GM12891 (cell line): Measurements from ENCODE around the gene NDST1.

ENCODE experiments used
- DNase-seq: peaks from one replicate; pipeline ENCODE4 v3.0.0; 2011; ENCODE audit warnings: low spot score; ENCODE audit not compliant: insufficient read length
- FAIRE-seq: peaks from 2 replicates; lab custom pipeline; 2011; peaks lifted over from hg19 to GRCh38; lab: Jason Lieb, UNC
- PAX5 ChIP-seq: IDR thresholded peaks from 2 replicates; pipeline ENCODE4 v1.6.1; 2011; ENCODE audit warnings: low read length, moderate library complexity, mild to moderate bottlenecking; ENCODE audit not compliant: insufficient read depth, severe bottlenecking
- POLR2A ChIP-seq: IDR thresholded peaks from 2 replicates; pipeline ENCODE4 v1.6.1; 2011; ENCODE audit warnings: low read depth, low read length, control low read depth
- POLR2AphosphoS5 ChIP-seq: IDR thresholded peaks from 2 replicates; pipeline ENCODE4 v1.6.1; 2011; ENCODE audit warnings: low read depth, low read length, control low read depth
- POU2F2 ChIP-seq: IDR thresholded peaks from 2 replicates; pipeline ENCODE4 v1.6.1; 2011; ENCODE audit warnings: low read depth, mild to moderate bottlenecking, control low read depth, low read length, moderate library complexity
- SPI1 ChIP-seq: IDR thresholded peaks from 2 replicates; pipeline ENCODE4 v1.6.1; 2011; ENCODE audit warnings: low read depth, low read length, control low read depth
- TAF1 ChIP-seq: IDR thresholded peaks from 2 replicates; pipeline ENCODE4 v1.6.1; 2011; ENCODE audit warnings: low read depth, low read length, control low read depth

Gene NDST1

DNA sequence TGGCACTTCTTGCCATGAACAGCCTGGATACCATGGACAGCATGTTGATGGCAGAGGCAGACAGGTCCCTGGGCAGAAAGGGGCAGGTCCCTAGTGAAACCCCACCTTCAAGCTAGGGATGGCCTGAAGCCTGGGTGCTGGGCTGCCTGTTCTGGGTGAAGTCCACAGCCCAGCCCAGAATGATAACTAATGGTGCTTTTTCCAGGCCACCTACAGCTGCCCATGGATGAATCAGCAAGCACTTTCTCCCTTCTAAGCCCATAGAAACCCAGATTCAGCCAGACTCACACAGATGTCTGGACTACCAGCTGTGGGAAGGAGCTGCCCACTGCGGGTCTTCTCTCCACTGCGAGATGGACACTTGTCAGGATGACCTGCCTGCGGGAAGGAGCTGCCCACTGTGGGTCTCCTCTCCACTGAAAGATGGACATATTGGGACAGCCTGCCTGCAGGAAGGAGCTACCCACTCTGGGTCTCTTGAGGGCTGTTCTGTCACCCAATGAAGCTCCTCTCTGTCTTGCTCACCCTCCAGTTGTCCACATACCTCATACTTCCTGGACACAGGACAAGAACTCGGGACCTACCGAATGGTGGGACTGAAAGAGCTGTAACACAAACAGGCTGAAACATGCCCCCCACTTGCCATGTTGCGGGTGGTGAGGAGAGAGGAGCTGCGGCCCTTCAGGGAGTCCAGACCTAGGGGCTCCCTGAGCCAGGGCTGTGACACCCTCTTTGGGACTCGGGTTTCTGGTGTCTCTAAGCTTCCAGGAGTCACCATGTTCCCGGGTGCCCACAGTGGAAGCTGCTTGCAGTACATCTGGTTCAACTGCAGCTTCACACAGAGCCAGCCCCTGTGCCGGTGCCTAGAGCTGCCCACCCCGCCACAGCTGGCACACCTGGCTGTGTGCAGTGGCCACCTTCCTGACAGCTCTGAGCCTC, 71.8 kb downstream of the NDST1 start:
- FAIRE-seq, result no peak
- TF ChIP-seq TAF1 (no peak), POU2F2 (no peak), POLR2AphosphoS5 (no peak), POLR2A (no peak), PAX5 (no peak)
- DNase-seq, result no peak

DNA sequence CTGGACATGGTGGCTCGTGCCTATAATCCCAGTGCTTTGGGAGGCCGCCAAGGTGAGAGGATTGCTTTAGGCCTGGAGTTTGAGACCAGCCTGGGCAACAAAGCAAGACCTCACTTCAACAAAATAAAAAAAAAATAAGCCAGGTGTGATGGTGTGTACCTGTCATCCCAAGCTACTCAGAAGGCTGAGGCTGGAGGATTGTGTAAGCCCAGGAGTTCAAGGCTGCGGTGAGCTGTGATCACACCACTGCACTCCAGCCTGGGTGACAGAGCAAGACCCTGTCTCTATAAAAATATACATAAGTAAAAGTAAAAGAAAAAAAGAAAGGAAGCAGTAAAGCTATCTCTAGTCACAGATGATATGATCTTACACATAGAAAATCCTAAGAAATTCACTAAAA, 73.0 kb downstream of the NDST1 start:
- FAIRE-seq (no peak), DNase-seq (no peak)
- TF ChIP-seq POU2F2, result no peak
- TF ChIP-seq PAX5, result no peak

DNA sequence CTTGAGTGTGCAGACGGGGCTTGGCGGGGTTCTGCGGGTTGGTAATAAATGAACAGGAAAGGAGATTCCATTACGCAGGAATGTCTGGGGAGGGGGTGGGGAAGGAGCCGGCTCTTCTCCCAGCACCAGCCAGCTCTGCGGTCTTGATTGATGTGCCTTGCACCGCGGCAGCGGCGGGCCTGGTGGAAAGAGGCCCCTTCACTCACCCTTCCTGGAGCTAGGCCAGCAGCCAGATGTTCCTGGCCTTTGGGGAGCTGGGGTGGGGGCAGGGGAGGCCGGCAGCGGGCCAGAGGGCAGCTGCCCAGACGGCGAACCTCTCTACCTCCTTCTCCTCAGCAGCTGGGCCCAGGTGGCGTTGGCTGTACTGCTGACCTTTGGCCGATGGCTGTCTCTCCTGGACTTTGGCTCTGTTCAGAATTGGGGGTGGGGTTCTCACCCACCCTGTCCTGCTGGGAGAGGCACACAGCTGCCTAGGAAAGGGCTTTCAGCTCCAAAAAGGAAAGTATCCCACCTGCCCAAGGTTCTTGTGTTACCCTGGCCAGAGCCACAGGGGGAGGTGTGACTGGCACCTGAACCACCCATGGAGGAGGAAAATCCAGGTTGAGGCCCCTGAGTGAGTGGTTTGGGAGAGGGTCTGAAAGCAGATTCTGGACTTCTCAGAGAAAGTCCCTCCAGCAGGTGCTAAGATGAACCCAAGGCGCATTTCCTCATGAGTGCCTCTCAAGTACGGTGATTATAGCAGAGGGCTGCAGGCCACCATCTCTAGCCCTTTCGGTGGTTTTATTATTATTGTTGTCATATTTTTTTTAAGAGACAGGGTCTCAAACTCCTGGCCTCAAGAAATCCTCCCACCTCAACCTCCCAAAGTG, 74.5 kb downstream of the NDST1 start:
- TF ChIP-seq PAX5 (no peak), POLR2A (no peak), POU2F2 (no peak), SPI1 (no peak)
- FAIRE-seq (no peak), DNase-seq (no peak)

DNA sequence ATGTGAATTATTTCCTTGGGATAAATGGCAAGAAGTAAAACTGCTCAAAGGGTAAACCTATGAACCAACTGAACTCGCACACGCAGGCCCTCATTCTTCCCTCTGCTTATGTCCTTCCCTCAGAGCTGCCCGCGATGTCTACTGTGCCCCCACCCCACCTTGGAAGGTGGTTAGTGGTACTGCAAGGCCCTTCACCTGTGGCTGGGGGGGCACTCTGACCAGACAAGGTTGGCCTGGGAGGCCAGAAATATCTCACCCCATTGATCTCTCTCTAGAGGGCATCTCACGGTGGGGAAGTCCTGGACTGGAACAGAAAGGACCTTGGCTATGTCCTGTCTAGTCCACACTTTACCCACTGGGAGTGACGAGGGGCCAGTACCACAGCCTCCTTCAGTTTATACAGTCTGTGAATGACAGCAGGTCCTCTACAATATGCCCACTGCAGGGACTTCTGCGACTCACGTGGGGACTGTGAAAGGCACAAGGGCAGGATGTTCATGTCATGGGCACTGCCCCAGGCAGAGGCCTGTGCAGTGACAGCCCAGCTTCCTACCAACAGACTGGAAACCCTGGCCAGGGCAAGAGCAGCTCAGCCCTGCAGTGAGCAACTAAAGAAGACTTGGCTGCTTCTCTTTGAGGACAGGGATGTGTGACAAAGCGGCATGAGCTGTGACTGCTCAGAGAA, 75.8 kb downstream of the NDST1 start:
- no peak for TF ChIP-seq PAX5
- no peak for TF ChIP-seq POLR2A
- TF ChIP-seq POU2F2, result no peak
- no peak for TF ChIP-seq TAF1
- no peak for TF ChIP-seq POLR2AphosphoS5
- no peak for TF ChIP-seq SPI1
- no peak for DNase-seq
- no peak for FAIRE-seq

DNA sequence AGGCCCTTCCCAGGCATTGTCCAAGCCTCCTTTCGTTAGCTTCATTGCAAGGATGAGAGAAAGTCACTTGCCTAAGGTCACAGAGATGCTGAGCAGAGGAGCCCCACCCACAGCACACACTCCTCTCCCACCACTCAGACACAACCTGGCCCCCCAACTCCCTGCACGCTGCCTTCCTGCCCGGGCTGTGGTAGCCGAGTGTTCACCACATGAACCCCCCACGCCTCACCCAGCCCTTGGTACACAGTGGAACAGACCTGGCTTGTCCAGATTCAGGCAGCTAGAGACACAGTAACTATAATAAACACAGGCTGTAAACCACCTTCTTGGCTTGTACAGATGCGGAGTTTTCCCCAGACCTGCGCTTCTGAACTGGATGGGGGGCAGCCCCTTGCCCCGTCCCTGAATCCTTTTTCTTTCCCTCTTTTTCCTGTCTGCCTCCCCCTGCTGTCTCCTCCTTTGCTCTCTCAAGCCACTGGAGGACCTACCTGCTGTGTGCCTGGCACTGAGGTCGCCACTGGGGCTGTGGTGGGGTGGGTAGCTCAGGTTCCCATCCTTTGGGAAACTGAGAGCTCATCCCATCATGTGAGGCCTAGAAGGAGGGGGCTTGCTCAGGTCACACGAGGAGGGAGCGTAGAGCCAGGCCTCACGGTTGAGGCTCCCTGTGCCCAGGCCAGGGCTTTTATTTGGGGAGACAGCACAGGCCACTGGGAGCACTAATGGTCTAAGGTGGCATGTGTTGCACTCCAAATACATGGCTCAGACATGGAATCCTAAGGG, 76.8 kb downstream of the NDST1 start:
- TF ChIP-seq SPI1 (no peak), TAF1 (no peak), PAX5 (no peak)
- FAIRE-seq (no peak), DNase-seq (no peak)

DNA sequence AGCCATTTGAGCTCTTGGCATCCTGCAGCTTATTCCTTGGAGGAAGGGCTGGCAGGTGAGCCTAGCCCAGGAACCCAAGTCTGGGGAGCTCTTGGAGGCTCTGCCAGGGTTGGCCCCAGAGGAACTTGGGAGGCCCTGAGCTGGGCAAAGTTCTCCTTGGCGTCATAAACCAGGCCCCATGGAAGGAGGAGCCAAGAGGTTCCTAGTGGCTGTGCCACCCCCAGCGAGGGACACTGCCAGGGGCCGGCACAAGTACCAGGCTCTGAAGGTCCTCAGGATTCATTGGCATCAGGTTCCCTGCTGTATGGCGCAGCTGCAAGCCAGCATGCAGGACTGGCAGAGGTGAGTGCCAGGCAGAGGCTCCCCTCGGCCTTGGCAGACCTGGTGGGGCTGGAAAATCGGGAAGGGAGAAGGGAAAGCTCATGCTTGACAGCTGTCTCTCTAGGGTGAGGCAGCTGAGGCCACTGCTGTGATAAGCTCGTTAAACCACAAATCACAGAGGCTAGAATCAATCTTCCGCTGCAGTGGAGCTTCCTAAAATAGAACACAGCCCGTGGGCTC, 77.9 kb downstream of the NDST1 start:
- DNase-seq (no peak), FAIRE-seq (no peak)

DNA sequence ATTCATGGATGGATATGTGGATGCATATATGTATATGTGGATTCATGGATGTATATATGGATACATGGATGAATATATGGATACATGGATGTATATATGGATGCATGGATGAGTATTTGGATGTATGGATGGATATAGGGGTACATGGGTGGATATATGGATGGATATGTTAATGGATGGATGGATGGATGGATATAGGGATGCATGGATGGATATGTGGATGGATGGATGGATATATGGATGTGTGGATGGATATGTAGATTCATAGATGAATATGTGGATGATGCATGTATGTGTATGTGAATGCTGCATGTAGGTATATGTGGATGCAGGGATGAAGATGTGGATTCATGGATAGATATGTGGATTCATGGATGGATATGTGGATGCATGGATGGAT, 79.1 kb downstream of the NDST1 start:
- peak; percentile 23 for FAIRE-seq
- no peak for DNase-seq
- TF ChIP-seq TAF1, result no peak
- no peak for TF ChIP-seq SPI1
- TF ChIP-seq POU2F2, result no peak
- TF ChIP-seq PAX5, result no peak
- no peak for TF ChIP-seq POLR2A
- no peak for TF ChIP-seq POLR2AphosphoS5

More for the DNA sequence above, 77.9 kb downstream of the NDST1 start:
- no peak for TF ChIP-seq POLR2AphosphoS5
- TF ChIP-seq POU2F2, result no peak
- TF ChIP-seq POLR2A, result no peak
- no peak for TF ChIP-seq TAF1
- TF ChIP-seq SPI1, result no peak
- no peak for TF ChIP-seq PAX5

DNA sequence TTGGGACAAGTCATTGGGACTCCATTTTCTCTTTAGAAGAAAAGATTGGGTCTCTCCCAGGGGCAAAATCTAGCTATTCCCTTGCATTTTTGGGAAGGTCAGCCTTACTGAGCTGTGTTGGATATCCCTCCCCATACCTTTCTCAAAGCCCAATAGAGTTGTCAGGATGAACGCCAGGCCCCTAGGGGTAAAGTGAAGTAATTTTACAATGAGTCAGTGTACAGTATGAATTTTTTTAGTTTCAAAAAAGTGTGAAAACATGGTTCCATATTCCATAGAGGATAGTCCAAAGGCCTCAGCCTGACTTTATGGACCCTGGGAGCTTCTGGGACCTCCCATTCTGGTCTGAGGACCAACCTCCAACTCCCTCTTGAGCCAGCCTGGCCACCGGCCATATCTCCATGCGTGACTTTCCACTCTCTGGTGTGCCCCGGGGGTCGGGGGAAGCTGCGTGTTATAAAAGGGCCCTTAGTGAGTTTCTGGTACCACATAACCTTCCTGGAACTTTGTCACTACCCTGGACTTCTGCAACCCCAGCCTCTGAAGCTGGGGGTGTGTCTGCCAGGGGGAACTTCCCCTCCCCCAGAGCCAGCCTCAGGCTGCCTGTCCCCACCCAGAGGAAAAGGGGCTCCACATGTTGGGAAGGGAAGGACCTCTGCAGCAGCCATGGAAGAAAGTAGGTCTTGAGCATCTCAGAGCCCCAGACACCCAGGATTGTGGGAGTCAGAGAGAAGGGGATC, 80.1 kb downstream of the NDST1 start:
- TF ChIP-seq POLR2AphosphoS5, result no peak
- DNase-seq (no peak), FAIRE-seq (no peak)
